Uterus (tissue), 4 donors: ENCODE results near the gene EIF3M. TPM values are rescaled to one million over a fixed set of nuclear protein-coding genes. Genes with fewer than 3 reads are reported as not detected.

Experiments
- DNase-seq, 2 donors: peaks; one replicate each; pipeline ENCODE4 v3.0.0-alpha.2; 2019 to 2020
- H3K27ac ChIP-seq, 2 donors: fragments of 200-600 bp; sonication (generic); 1 replicate in 1 of 2; 2 replicates in 1 of 2; pipeline ENCODE4 v1.5.1; 2016 to 2018
- H3K27me3 ChIP-seq, 2 donors: fragments of 200-600 bp; sonication (generic); one replicate each; pipeline ENCODE4 v1.5.1; 2018 to 2019; ENCODE audit warnings: control low read depth in 1 of 2
- H3K36me3 ChIP-seq, 2 donors: fragments of 200-600 bp; sonication (generic); one replicate each; pipeline ENCODE4 v1.5.1; 2019; ENCODE audit warnings: control low read depth in 1 of 2
- H3K4me1 ChIP-seq, 2 donors: fragments of 200-600 bp; sonication (generic); one replicate each; pipeline ENCODE4 v1.5.1; 2018 to 2019; ENCODE audit warnings: control low read depth in 1 of 2
- H3K4me3 ChIP-seq, 2 donors: fragments of 200-600 bp; sonication (generic); 1 replicate in 1 of 2; 2 replicates in 1 of 2; pipeline ENCODE4 v1.5.1; 2018 to 2019; ENCODE audit warnings: mild to moderate bottlenecking in 1 of 2
- H3K9me3 ChIP-seq, 2 donors: fragments of 200-600 bp; sonication (generic); one replicate each; pipeline ENCODE4 v1.5.1; 2019; ENCODE audit warnings: control low read depth in 1 of 2
- CTCF ChIP-seq, 4 experiments: fragments of 200-600 bp in 2 of 4; fragments of 450-650 bp in 2 of 4; sonication (generic) in 2 of 4; IDR thresholded peaks; one replicate each; pipeline ENCODE4 v1.5.1; 2016 to 2019; ENCODE audit warnings: antibody characterized with exemption in 4 of 4, mild to moderate bottlenecking in 2 of 4, moderate library complexity in 1 of 4
- POLR2A ChIP-seq, 2 donors: fragments of 450-650 bp; IDR thresholded peaks; one replicate each; pipeline ENCODE4 v1.6.1; 2016; ENCODE audit warnings: antibody characterized with exemption in 2 of 2, mild to moderate bottlenecking in 1 of 2, moderate library complexity in 1 of 2
- intact Hi-C: fragments of 100-400 bp; cut with DNase I; formaldehyde crosslinking; loops from one replicate; pipeline ENCODE4 v1.15.1; 2023; ENCODE audit warnings: low total_unique reads
- total RNA-seq, 4 donors: library from RNA; depleted of rRNA in 3 of 4; stranded (reverse); fragments of >200 nt in 3 of 4; gene quantifications; one replicate each; pipeline versions ENCODE4 v1.1.0 to v1.2.4, GENCODE V29; 2014 to 2023
- donor health status: DM: yes; HTN: yes; CAD: no.

The EIF3M gene
- 100 to 1,000 TPM in 3 of 4 donors, 10 to 100 TPM in 1; 96.8 to 611 (median 225) TPM for total RNA-seq

- DNase-seq: peak; percentile 95 to 97
- Histone ChIP-seq H3K36me3 (no peaks in the 10 kb centered on the region), H3K4me1 (peaks cover 0 to 4% of the 10 kb centered on the region in 2 donors), H3K9me3 (no peaks in the 10 kb centered on the region), H3K27ac (peak within 1 kb of the TSS; percentile 85 to 86), H3K27me3 (no peaks in the 10 kb centered on the region), H3K4me3 (peak within 1 kb of the TSS; percentile 56 to 95)
- intact Hi-C loops: no loop called here
- TF ChIP-seq POLR2A (IDR thresholded peaks at IDR 0.05) (peak; percentile 43 to 76), CTCF (IDR thresholded peaks at IDR 0.05) (peak in 1 of 4 experiments; percentile 9)
Measured at GRCh38 chr11:32583459-32584271, at the start of gene EIF3M. TSS of gene EIF3M (plus strand) at chr11:32583831. CDS start at chr11:32583888, 57 bp downstream.

GRCh38 chr11:32538804-32539203 is 44.8 kb upstream of the EIF3M start:
- H3K27ac ChIP-seq: no peak overlapping the region
- no peak overlapping the region for H3K4me3 ChIP-seq
- DNase-seq: no peak
- no peaks in the 10 kb centered on the region for H3K9me3 ChIP-seq
- H3K27me3 ChIP-seq: no peaks in the 10 kb centered on the region
- no peak for TF ChIP-seq POLR2A (IDR thresholded peaks at IDR 0.05)
- no peak for TF ChIP-seq CTCF (IDR thresholded peaks at IDR 0.05)
- no peaks in the 10 kb centered on the region for H3K36me3 ChIP-seq
- intact Hi-C loops: no loop called here
- H3K4me1 ChIP-seq: no peaks in the 10 kb centered on the region

GRCh38 chr11:32549611-32550187 is 33.9 kb upstream of the EIF3M start:
- no peak for DNase-seq
- no peaks in the 10 kb centered on the region for H3K9me3 ChIP-seq
- TF ChIP-seq CTCF (IDR thresholded peaks at IDR 0.05): no peak
- TF ChIP-seq POLR2A (IDR thresholded peaks at IDR 0.05): no peak
- no peaks in the 10 kb centered on the region for H3K4me1 ChIP-seq
- no peaks in the 10 kb centered on the region for H3K36me3 ChIP-seq
- no peak overlapping the region for H3K4me3 ChIP-seq
- no peaks in the 10 kb centered on the region for H3K27me3 ChIP-seq
- intact Hi-C loops: no loop called here
- H3K27ac ChIP-seq: no peak overlapping the region

GRCh38 chr11:32550207-32550606 is 33.4 kb upstream of the EIF3M start:
- no peak for DNase-seq
- intact Hi-C loops: no loop called here

More at GRCh38 chr11:32550207-32550606, 33.4 kb upstream of the EIF3M start:
- no peaks in the 10 kb centered on the region for H3K36me3 ChIP-seq
- TF ChIP-seq CTCF (IDR thresholded peaks at IDR 0.05) (no peak), POLR2A (IDR thresholded peaks at IDR 0.05) (no peak)
- H3K27me3 ChIP-seq: no peaks in the 10 kb centered on the region
- H3K4me3 ChIP-seq: no peak overlapping the region
- H3K27ac ChIP-seq: no peak overlapping the region
- no peaks in the 10 kb centered on the region for H3K4me1 ChIP-seq
- no peaks in the 10 kb centered on the region for H3K9me3 ChIP-seq
